ENCODE measurements around the gene XXYLT1. TPM values are rescaled to one million over a fixed set of nuclear protein-coding genes. Genes with fewer than 3 reads are reported as not detected.
A peak's percentile ranks its signal among the peaks of the same experiment; 100 is the strongest.
"Not testable (repeated sequence)": the region's sequence is repeated elsewhere in the genome, so short reads cannot be mapped to it uniquely, and the experiment has no call there.

The XXYLT1 gene
- total RNA-seq, 1 donor from 2014 or later: 42.9 TPM

GRCh38 chr3:195187609-195188425, 83.1 kb downstream of the XXYLT1 start:
- no peak for DNase-seq (ENCODE audit: low spot score in 2 of 2, unreplicated experiment in 2 of 2)
- TF ChIP-seq CTCF (IDR thresholded peaks at IDR 0.05; ENCODE audit: unreplicated experiment): no peak
- Mint-ChIP-seq H3K36me3 (peaks cover 20% of the 10 kb centered on the region), H3K27ac (peak overlapping the region; percentile 93), H3K9me3 (peaks cover 20% of the 10 kb centered on the region), H3K4me1 (peaks cover 54% of the 10 kb centered on the region), H3K27me3 (ENCODE audit: low read depth) (no peaks in the 10 kb centered on the region), H3K4me3 (no peak overlapping the region)

DNA sequence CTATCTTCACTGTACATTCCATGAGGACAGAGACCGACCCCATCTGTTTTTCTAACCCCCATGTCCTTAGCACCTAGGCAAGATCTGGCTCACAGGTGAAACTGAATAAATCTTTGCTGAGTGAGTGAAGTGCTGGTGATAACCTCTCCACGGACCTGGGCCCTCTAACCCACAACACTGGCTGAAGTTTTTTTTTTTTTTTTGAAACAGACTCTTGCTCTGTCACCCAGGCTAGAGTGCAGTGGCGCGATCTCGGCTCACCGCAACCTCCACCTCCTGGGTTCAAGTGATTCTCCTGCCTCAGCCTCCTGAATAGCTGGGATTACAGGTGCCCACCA, 84.3 kb downstream of the XXYLT1 start:
- Mint-ChIP-seq H3K27ac (peak overlapping the region; percentile 47), H3K9me3 (peaks cover 14% of the 10 kb centered on the region), H3K36me3 (peaks cover 13% of the 10 kb centered on the region), H3K4me1 (peaks cover 65% of the 10 kb centered on the region)
- H3K4me3 Mint-ChIP-seq; DNase-seq (ENCODE audit: low spot score in 2 of 2, unreplicated experiment in 2 of 2); H3K27me3 Mint-ChIP-seq (ENCODE audit: low read depth): not testable (repeated sequence)

DNA sequence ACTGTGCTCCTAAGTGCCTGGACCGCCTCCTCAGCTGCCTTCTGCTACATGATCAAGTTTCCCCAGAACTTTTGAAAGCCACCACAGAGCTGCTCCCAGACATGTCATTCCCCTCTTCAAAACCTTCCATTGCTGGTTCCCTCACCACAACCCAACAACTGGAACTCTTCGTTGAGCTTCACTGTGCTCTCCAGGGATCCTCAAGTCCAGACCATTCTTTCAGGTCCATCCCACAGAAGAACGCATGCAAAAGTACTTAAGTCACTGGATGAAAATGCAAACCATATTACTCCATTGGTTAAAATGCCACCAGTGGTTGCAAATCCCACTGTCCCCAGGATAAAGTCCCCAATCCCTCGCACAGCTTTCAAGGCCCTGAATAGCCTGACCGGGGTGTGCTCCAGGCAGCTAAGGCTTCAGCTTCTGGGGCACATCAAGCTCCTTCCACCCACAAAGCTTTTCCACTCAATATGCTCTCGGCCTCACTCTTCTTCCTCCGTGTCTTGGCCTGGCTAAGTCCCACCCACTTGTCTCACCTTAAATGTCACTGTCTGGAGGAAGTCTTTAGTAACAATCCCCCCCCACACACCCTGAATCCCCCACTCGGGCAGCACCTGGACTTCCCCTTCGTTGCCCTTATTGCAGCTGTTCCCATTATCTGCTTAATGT, 84.8 kb downstream of the XXYLT1 start:
- Mint-ChIP-seq H3K4me1 (peaks cover 66% of the 10 kb centered on the region), H3K36me3 (peaks cover 8% of the 10 kb centered on the region)
- TF ChIP-seq CTCF (IDR thresholded peaks at IDR 0.05; ENCODE audit: unreplicated experiment): no peak

GRCh38 chr3:195185583-195185982, 85.4 kb downstream of the XXYLT1 start:
- no peak for TF ChIP-seq CTCF (IDR thresholded peaks at IDR 0.05; ENCODE audit: unreplicated experiment)
- H3K27ac Mint-ChIP-seq: no peak overlapping the region
- peaks cover 5% of the 10 kb centered on the region for H3K36me3 Mint-ChIP-seq
- no peak for DNase-seq (ENCODE audit: low spot score in 2 of 2, unreplicated experiment in 2 of 2)
- no peaks in the 10 kb centered on the region for H3K27me3 Mint-ChIP-seq (ENCODE audit: low read depth)
- H3K9me3 Mint-ChIP-seq: peaks cover 6% of the 10 kb centered on the region
- H3K4me1 Mint-ChIP-seq: peaks cover 67% of the 10 kb centered on the region
- H3K4me3 Mint-ChIP-seq: no peak overlapping the region

More for the DNA sequence above, 84.8 kb downstream of the XXYLT1 start:
- DNase-seq (ENCODE audit: low spot score in 2 of 2, unreplicated experiment in 2 of 2): no peak
- Mint-ChIP-seq H3K27me3 (ENCODE audit: low read depth) (no peaks in the 10 kb centered on the region), H3K9me3 (peaks cover 9% of the 10 kb centered on the region), H3K4me3 (no peak overlapping the region), H3K27ac (peak overlapping the region; percentile 47)

DNA sequence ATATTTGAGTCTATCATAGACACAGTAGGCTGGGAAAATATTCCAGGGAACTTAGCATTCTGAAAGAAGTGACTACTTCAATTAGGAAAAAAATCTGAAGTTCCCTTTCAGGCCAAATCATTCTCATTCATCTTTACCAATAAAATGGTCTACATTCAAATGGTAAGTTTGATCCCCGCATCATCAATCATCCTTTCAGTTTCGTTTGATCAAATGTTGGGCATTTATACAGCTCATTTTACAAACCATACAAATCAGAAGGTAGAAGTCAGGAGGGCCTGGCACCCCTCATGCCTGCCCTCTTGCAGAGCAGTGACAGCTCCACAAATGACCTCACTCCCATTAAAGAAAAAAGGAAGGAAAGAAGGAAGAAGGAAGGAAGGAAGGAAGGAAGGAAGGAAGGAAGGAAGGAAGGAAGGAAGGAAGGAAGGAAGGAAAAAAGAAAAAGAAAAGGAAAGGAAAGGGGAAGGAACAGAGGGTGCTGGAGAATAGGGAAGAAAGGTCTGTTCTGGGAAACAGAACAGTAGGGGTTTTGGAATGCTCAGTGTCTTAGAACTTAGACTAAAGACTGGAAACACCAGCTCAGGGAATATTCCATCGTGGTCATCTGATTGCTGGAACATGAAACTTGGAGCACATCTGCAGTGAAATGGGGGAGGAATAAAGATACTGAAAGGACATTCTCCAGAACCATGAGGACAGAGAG, 86.1 kb downstream of the XXYLT1 start:
- H3K4me1 Mint-ChIP-seq: peaks cover 71% of the 10 kb centered on the region
- H3K27ac Mint-ChIP-seq: peak overlapping the region; percentile 31
- DNase-seq (ENCODE audit: low spot score in 2 of 2, unreplicated experiment in 2 of 2): no peak
- H3K4me3 Mint-ChIP-seq: no peak overlapping the region
- no peaks in the 10 kb centered on the region for H3K27me3 Mint-ChIP-seq (ENCODE audit: low read depth)
- H3K36me3 Mint-ChIP-seq: peaks cover 5% of the 10 kb centered on the region
- TF ChIP-seq CTCF (IDR thresholded peaks at IDR 0.05; ENCODE audit: unreplicated experiment): no peak
- H3K9me3 Mint-ChIP-seq: peaks cover 6% of the 10 kb centered on the region
